Brain pericyte (primary cell): Measurements from ENCODE around the gene ATP1A2.

Source experiments
- DNase-seq: peaks from one replicate; pipeline ENCODE4 v3.0.0-alpha.2; 2012; ENCODE audit warnings: low read depth, low spot score

The ATP1A2 gene

GRCh38 chr1:160171980-160172379 is 56.4 kb downstream of the ATP1A2 start:
- DNase-seq: no peak

DNA sequence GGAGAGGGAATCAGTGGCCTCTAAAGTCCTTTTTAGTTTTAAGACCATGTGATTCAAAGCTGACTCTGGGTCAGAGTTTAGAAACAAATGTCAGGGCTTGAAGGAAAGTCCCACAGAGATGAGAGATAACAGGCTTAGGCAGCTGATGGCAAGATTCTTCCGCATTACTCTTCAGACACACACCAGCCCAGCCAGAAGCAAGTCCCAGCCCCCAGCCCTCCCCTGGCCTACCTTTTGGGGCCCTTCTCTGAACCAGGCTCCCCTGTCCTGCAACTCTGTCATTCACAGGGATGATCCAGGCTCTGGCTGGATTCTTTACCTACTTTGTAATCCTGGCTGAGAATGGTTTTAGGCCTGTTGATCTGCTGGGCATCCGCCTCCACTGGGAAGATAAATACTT is 61.7 kb downstream of the ATP1A2 start:
- no peak for DNase-seq

- no peak for DNase-seq
These were observed 62.1 kb downstream of the ATP1A2 start for GRCh38 chr1:160177667-160178066.

DNA sequence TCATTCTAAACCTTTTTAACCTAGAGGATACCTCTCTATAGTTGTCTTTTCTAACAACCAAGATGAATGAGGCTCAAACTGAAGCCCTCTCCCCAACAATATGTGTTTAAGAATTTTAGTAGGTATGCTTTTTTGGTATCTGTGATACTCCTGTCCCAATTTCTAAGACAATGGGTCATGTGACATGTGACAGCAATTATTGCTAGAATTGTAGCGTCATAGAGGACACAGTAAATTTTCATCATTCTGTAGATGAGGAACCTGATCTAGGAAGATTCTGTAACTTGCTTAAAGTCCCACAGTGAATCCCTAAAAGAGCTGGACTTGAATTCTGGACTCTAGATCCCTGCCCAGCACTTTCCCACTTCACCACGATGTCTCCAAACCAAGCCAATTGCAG is 63.2 kb downstream of the ATP1A2 start:
- no peak for DNase-seq

- no peak for DNase-seq
These were observed 63.8 kb downstream of the ATP1A2 start for GRCh38 chr1:160179336-160179735.

GRCh38 chr1:160186246-160186645 is 70.7 kb downstream of the ATP1A2 start:
- DNase-seq: no peak

DNA sequence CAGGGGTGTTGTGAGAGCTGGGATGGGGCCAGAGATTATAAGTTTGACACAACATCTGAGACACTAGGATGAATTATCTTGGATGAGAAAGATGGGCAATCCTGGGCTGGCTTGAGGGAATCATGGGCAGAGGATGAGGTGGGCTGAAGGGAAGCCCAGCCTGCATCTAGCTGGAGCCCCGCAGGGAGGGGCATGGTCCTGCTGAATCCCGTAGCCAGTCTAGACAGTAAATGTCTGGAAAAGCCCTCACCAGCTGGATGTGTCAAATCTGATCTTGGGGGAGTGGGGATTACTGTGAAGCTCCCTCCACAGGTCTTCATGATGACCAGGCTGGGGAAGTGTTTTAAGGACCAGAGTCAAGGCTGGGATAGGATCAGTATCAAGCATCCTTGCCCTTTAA is 71.2 kb downstream of the ATP1A2 start:
- no peak for DNase-seq

GRCh38 chr1:160187407-160187806 is 71.8 kb downstream of the ATP1A2 start:
- DNase-seq: no peak

GRCh38 chr1:160188341-160188740 is 72.8 kb downstream of the ATP1A2 start:
- DNase-seq: no peak

GRCh38 chr1:160189649-160190625 is 74.4 kb downstream of the ATP1A2 start, which contains the start of gene CASQ1:
Gene CASQ1 (plus strand): TSS chr1:160190575. CDS start chr1:160190752, 177 bp downstream.
- DNase-seq: no peak

GRCh38 chr1:160191756-160192155 is 76.2 kb downstream of the ATP1A2 start:
- no peak for DNase-seq

DNA sequence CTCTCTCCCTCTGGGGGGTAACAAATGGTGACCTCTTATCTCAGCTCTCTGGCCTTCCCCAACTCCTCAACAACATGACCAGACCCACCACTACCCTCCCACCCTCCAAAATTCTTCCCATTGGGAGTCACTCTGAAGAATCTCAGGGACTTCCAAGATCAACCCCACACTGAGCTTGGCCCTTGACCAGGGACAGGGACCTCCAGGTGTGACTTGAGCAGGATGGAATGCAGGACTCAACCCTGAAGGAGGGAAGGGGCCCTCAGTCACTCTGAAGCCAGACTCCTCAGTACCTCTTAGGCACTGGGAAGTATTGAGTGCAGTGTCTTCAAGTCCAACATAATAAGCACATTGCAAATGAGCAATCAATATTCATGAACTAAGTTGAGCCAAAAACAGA is 76.7 kb downstream of the ATP1A2 start:
- no peak for DNase-seq
